ENCODE results near the gene FOS.
A peak's percentile ranks its signal among the peaks of the same experiment; 100 is the strongest.

The FOS gene

DNA sequence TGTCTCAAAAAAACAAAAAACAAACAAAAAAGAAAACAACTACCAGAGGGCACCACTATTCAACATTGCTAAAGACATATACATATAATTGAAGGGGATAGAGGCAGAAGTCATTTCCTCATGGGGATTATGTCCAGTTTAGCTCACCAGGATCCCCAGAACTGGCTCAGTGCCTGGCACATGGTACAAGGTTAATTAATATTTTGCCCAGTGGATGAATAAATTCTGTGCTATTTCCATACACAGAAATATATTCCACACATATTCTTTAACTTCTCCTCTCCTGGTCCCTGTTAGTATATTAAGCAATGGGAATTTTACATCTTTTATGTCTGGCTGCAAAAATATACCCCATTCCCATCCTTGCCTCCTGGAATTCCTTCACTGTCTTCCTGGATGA lies 6.7 kb downstream of the FOS start:
- H2AK5ac ChIP-seq (ENCODE audit: low read length), result no peak overlapping the region
- no peak overlapping the region for H3K14ac ChIP-seq (ENCODE audit: low read length)
- no peak overlapping the region for H2AFZ ChIP-seq (ENCODE audit: insufficient read depth, low read length, poor library complexity)
- no peaks in the 10 kb centered on the region for H3K27me3 ChIP-seq (ENCODE audit: insufficient read depth, low read length)
- peaks cover 5% of the 10 kb centered on the region for H3K79me1 ChIP-seq (ENCODE audit: low read length)
- peaks cover 9 to 10% of the 10 kb centered on the region in 2 experiments for H3K36me3 ChIP-seq (ENCODE audit: control insufficient read depth in 1 of 2, insufficient read depth in 2 of 2, low read length in 2 of 2)
- no peak overlapping the region for H2BK5ac ChIP-seq (ENCODE audit: low read depth, low read length, poor library complexity)
- no peak overlapping the region for H3K9ac ChIP-seq (ENCODE audit: low read length)
- no peak overlapping the region for H2BK12ac ChIP-seq (ENCODE audit: low read length)
- no peak overlapping the region for H3K27ac ChIP-seq (ENCODE audit: low read depth, low read length)
- H4K91ac ChIP-seq (ENCODE audit: low read depth, low read length), result no peak overlapping the region
- H4K8ac ChIP-seq (ENCODE audit: low read depth, low read length), result no peak overlapping the region
- no peak overlapping the region for H3K4ac ChIP-seq (ENCODE audit: low read depth, low read length)
- no peak overlapping the region for H3K4me3 ChIP-seq (ENCODE audit: low read depth, low read length)
- no peaks in the 10 kb centered on the region for H3K9me3 ChIP-seq (ENCODE audit: insufficient read depth, low read depth, low read length)
- no peak overlapping the region for H3K4me2 ChIP-seq (ENCODE audit: low read length)
- peaks cover 4 to 10% of the 10 kb centered on the region in 2 experiments for H3K4me1 ChIP-seq (ENCODE audit: control insufficient read depth in 1 of 2, insufficient read depth in 2 of 2, low read length in 2 of 2)
- no peaks in the 10 kb centered on the region for H3K79me2 ChIP-seq (ENCODE audit: control insufficient read depth, insufficient read depth, low read length, poor library complexity)
- no peak overlapping the region for H2BK120ac ChIP-seq (ENCODE audit: insufficient read depth, low read length, poor library complexity)
- H3K18ac ChIP-seq (ENCODE audit: low read length), result no peak overlapping the region
- no peak overlapping the region for H4K12ac ChIP-seq (ENCODE audit: low read depth, low read length)
- DNase-seq, result peak in 1 of 2 donors; percentile 47
- H3K23ac ChIP-seq (ENCODE audit: low read length), result no peak overlapping the region

- H3K14ac ChIP-seq (ENCODE audit: low read length), result no peak overlapping the region
- H2BK5ac ChIP-seq (ENCODE audit: low read depth, low read length, poor library complexity), result no peak overlapping the region
- H3K9ac ChIP-seq (ENCODE audit: low read length), result no peak overlapping the region
- H2AFZ ChIP-seq (ENCODE audit: insufficient read depth, low read length, poor library complexity), result no peak overlapping the region
- H3K4me1 ChIP-seq (ENCODE audit: control insufficient read depth in 1 of 2, insufficient read depth in 2 of 2, low read length in 2 of 2), result peaks cover 1 to 4% of the 10 kb centered on the region in 2 experiments
- no peaks in the 10 kb centered on the region for H3K27me3 ChIP-seq (ENCODE audit: insufficient read depth, low read length)
- H3K23ac ChIP-seq (ENCODE audit: low read length), result no peak overlapping the region
- peaks cover 2% of the 10 kb centered on the region in 2 experiments for H3K36me3 ChIP-seq (ENCODE audit: control insufficient read depth in 1 of 2, insufficient read depth in 2 of 2, low read length in 2 of 2)
- H3K79me2 ChIP-seq (ENCODE audit: control insufficient read depth, insufficient read depth, low read length, poor library complexity), result no peaks in the 10 kb centered on the region
- H3K9me3 ChIP-seq (ENCODE audit: insufficient read depth, low read depth, low read length), result no peaks in the 10 kb centered on the region
- H2BK120ac ChIP-seq (ENCODE audit: insufficient read depth, low read length, poor library complexity), result no peak overlapping the region
- no peak overlapping the region for H3K4me3 ChIP-seq (ENCODE audit: low read depth, low read length)
- H4K91ac ChIP-seq (ENCODE audit: low read depth, low read length), result no peak overlapping the region
- peak; percentile 60 to 64 for DNase-seq
- H2BK12ac ChIP-seq (ENCODE audit: low read length), result no peak overlapping the region
- no peak overlapping the region for H2AK5ac ChIP-seq (ENCODE audit: low read length)
- no CpG with 5 or more reads among the region's 5 CpGs for WGBS (ENCODE audit: extremely low coverage, insufficient coverage, insufficient read length)
- no peak overlapping the region for H4K8ac ChIP-seq (ENCODE audit: low read depth, low read length)
- H3K4ac ChIP-seq (ENCODE audit: low read depth, low read length), result no peak overlapping the region
- no peak overlapping the region for H3K4me2 ChIP-seq (ENCODE audit: low read length)
- no peak overlapping the region for H3K27ac ChIP-seq (ENCODE audit: low read depth, low read length)
- no peak overlapping the region for H3K18ac ChIP-seq (ENCODE audit: low read length)
- peaks cover 5% of the 10 kb centered on the region for H3K79me1 ChIP-seq (ENCODE audit: low read length)
- H4K12ac ChIP-seq (ENCODE audit: low read depth, low read length), result no peak overlapping the region
These were observed 7.7 kb downstream of the FOS start for GRCh38 chr14:75286313-75286712.

- H3K79me2 ChIP-seq (ENCODE audit: control insufficient read depth, insufficient read depth, low read length, poor library complexity), result peaks cover 1% of the 10 kb centered on the region
- peaks cover 6 to 7% of the 10 kb centered on the region in 2 experiments for H3K4me1 ChIP-seq (ENCODE audit: control insufficient read depth in 1 of 2, insufficient read depth in 2 of 2, low read length in 2 of 2)
- H3K9ac ChIP-seq (ENCODE audit: low read length), result no peak overlapping the region
- no peak overlapping the region for H3K27ac ChIP-seq (ENCODE audit: low read depth, low read length)
- H3K9me3 ChIP-seq (ENCODE audit: insufficient read depth, low read depth, low read length), result no peaks in the 10 kb centered on the region
- peak overlapping the region; percentile 79 for H2AK5ac ChIP-seq (ENCODE audit: low read length)
- no peaks in the 10 kb centered on the region for H3K27me3 ChIP-seq (ENCODE audit: insufficient read depth, low read length)
- H4K91ac ChIP-seq (ENCODE audit: low read depth, low read length), result no peak overlapping the region
- DNase-seq, result no peak
- no peaks in the 10 kb centered on the region for H3K36me3 ChIP-seq (ENCODE audit: control insufficient read depth in 1 of 2, insufficient read depth in 2 of 2, low read length in 2 of 2)
- peaks cover 14% of the 10 kb centered on the region for H3K79me1 ChIP-seq (ENCODE audit: low read length)
- no peak overlapping the region for H3K18ac ChIP-seq (ENCODE audit: low read length)
- H3K4me2 ChIP-seq (ENCODE audit: low read length), result no peak overlapping the region
- H3K23ac ChIP-seq (ENCODE audit: low read length), result no peak overlapping the region
- no peak overlapping the region for H3K4me3 ChIP-seq (ENCODE audit: low read depth, low read length)
- no peak overlapping the region for H3K14ac ChIP-seq (ENCODE audit: low read length)
- H3K4ac ChIP-seq (ENCODE audit: low read depth, low read length), result no peak overlapping the region
- no peak overlapping the region for H2BK120ac ChIP-seq (ENCODE audit: insufficient read depth, low read length, poor library complexity)
- WGBS (ENCODE audit: extremely low coverage, insufficient coverage, insufficient read length), result no CpG with 5 or more reads among the region's 3 CpGs
- no peak overlapping the region for H2BK5ac ChIP-seq (ENCODE audit: low read depth, low read length, poor library complexity)
- H2BK12ac ChIP-seq (ENCODE audit: low read length), result peak overlapping the region; percentile 91
- H4K12ac ChIP-seq (ENCODE audit: low read depth, low read length), result no peak overlapping the region
- no peak overlapping the region for H2AFZ ChIP-seq (ENCODE audit: insufficient read depth, low read length, poor library complexity)
- no peak overlapping the region for H4K8ac ChIP-seq (ENCODE audit: low read depth, low read length)
These were observed 11.3 kb downstream of the FOS start for GRCh38 chr14:75289840-75290388.

DNA sequence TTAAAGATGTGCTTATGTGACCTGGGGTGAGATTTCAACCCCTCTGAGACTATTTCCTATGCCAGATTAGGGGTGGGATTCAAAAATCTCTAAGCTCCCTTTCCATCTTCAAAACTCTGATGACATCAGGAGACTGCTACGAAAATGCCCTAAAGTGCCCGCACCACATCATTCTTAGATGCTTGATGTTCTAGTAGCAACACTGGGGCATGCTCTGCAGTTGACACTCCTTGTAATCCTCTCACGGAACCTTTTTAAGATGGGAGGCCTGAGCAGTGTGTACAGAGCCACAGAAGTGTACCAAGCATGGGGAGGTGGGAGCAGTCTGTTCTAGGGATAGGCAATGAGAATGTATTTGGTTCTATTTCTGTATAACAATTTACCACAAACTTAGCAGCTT lies 12.2 kb downstream of the FOS start:
- H3K36me3 ChIP-seq (ENCODE audit: control insufficient read depth in 1 of 2, insufficient read depth in 2 of 2, low read length in 2 of 2), result no peaks in the 10 kb centered on the region
- WGBS (ENCODE audit: extremely low coverage, insufficient coverage, insufficient read length), result no CpG with 5 or more reads among the region's 3 CpGs
- H3K9ac ChIP-seq (ENCODE audit: low read length), result no peak overlapping the region
- no peaks in the 10 kb centered on the region for H3K9me3 ChIP-seq (ENCODE audit: insufficient read depth, low read depth, low read length)
- H2BK12ac ChIP-seq (ENCODE audit: low read length), result no peak overlapping the region
- H3K27ac ChIP-seq (ENCODE audit: low read depth, low read length), result no peak overlapping the region
- no peak overlapping the region for H2AFZ ChIP-seq (ENCODE audit: insufficient read depth, low read length, poor library complexity)
- H4K91ac ChIP-seq (ENCODE audit: low read depth, low read length), result no peak overlapping the region
- H4K8ac ChIP-seq (ENCODE audit: low read depth, low read length), result no peak overlapping the region
- no peak overlapping the region for H3K4ac ChIP-seq (ENCODE audit: low read depth, low read length)
- H3K27me3 ChIP-seq (ENCODE audit: insufficient read depth, low read length), result no peaks in the 10 kb centered on the region
- no peak overlapping the region for H2BK5ac ChIP-seq (ENCODE audit: low read depth, low read length, poor library complexity)
- no peak overlapping the region for H2BK120ac ChIP-seq (ENCODE audit: insufficient read depth, low read length, poor library complexity)
- H4K12ac ChIP-seq (ENCODE audit: low read depth, low read length), result no peak overlapping the region
- no peak overlapping the region for H3K4me3 ChIP-seq (ENCODE audit: low read depth, low read length)
- peaks cover 19% of the 10 kb centered on the region for H3K79me1 ChIP-seq (ENCODE audit: low read length)
- no peak overlapping the region for H3K14ac ChIP-seq (ENCODE audit: low read length)
- H3K18ac ChIP-seq (ENCODE audit: low read length), result no peak overlapping the region
- H2AK5ac ChIP-seq (ENCODE audit: low read length), result no peak overlapping the region
- H3K4me1 ChIP-seq (ENCODE audit: control insufficient read depth in 1 of 2, insufficient read depth in 2 of 2, low read length in 2 of 2), result peaks cover 10 to 15% of the 10 kb centered on the region in 2 experiments
- peaks cover 1% of the 10 kb centered on the region for H3K79me2 ChIP-seq (ENCODE audit: control insufficient read depth, insufficient read depth, low read length, poor library complexity)
- H3K4me2 ChIP-seq (ENCODE audit: low read length), result no peak overlapping the region
- DNase-seq, result peak in 1 of 2 donors; percentile 55
- H3K23ac ChIP-seq (ENCODE audit: low read length), result no peak overlapping the region

All from trophoblast cell (in vitro differentiated cells and primary cell).